ENCODE measurements around the gene CHRDL2. TPM values are rescaled to one million over a fixed set of nuclear protein-coding genes. Genes with fewer than 3 reads are reported as not detected.

CHRDL2 gene
- total and polyA plus RNA-seq, 8 donors, result 0.92 to 38.4 (median 7.2) TPM; not detected in 1

GRCh38 chr11:74736031-74736430, 4.8 kb upstream of the CHRDL2 start:
- Histone ChIP-seq H3K27me3 (peaks cover 0 to 27% (median 15%) of the 10 kb centered on the region in 3 donors), H3K4me3 (no peak overlapping the region), H3K4me1 (peaks cover 0 to 17% (median 11%) of the 10 kb centered on the region in 4 donors), H3K36me3 (no peaks in the 10 kb centered on the region), H3K27ac (no peak overlapping the region), H3K9me3 (no peaks in the 10 kb centered on the region)
- TF ChIP-seq POLR2AphosphoS5 (IDR thresholded peaks at IDR 0.05), result no peak
- no peak for TF ChIP-seq CTCF (IDR thresholded peaks at IDR 0.05)
- no peak for TF ChIP-seq POLR2A (IDR thresholded peaks at IDR 0.05)
- no peak for TF ChIP-seq EP300 (IDR thresholded peaks at IDR 0.05)
- WGBS, 5 donors, result 81 to 90% (median 89%) methylated on average over 2 of the region's 2 CpGs
- no peak for DNase-seq
- intact Hi-C loops (cut with DNase I; ENCODE audit: low total_unique reads), result loop anchor here (10.0 kb wide), 1 partner anchor 121 kb away; no protein-coding TSS in a partner anchor

- Histone ChIP-seq H3K9me3 (no peaks in the 10 kb centered on the region), H3K4me1 (peaks cover 0 to 23% (median 14%) of the 10 kb centered on the region in 4 donors), H3K27ac (no peak overlapping the region), H3K27me3 (peaks cover 0 to 33% (median 21%) of the 10 kb centered on the region in 3 donors), H3K4me3 (no peak overlapping the region), H3K36me3 (no peaks in the 10 kb centered on the region)
- no peak for DNase-seq
- WGBS, 5 donors, result 87 to 91% (median 90%) methylated on average over 6 of the region's 6 CpGs
- TF ChIP-seq CTCF (IDR thresholded peaks at IDR 0.05), result no peak
- no peak for TF ChIP-seq POLR2A (IDR thresholded peaks at IDR 0.05)
- no peak for TF ChIP-seq EP300 (IDR thresholded peaks at IDR 0.05)
- no peak for TF ChIP-seq POLR2AphosphoS5 (IDR thresholded peaks at IDR 0.05)
- intact Hi-C loops (cut with DNase I; ENCODE audit: low total_unique reads), result loop anchor here (10.0 kb wide), 1 partner anchor 121 kb away; no protein-coding TSS in a partner anchor
Measured at GRCh38 chr11:74735365-74735928, 4.2 kb upstream of the CHRDL2 start.

GRCh38 chr11:74734559-74734925, 3.3 kb upstream of the CHRDL2 start:
- no peaks in the 10 kb centered on the region for H3K36me3 ChIP-seq
- no peak overlapping the region for H3K27ac ChIP-seq
- intact Hi-C loops (cut with DNase I; ENCODE audit: low total_unique reads), result loop anchor here (10.0 kb wide), 1 partner anchor 120 kb away; no protein-coding TSS in a partner anchor
- H3K4me1 ChIP-seq, result peaks cover 0 to 24% (median 13%) of the 10 kb centered on the region in 4 donors
- H3K4me3 ChIP-seq, result no peak overlapping the region
- 18 to 90% (median 60%) methylated on average over 1 of the region's 1 CpG for WGBS, 5 donors
- H3K27me3 ChIP-seq, result peaks cover 0 to 42% (median 22%) of the 10 kb centered on the region in 3 donors
- H3K9me3 ChIP-seq, result no peaks in the 10 kb centered on the region
- peak in 1 of 2 donors; percentile 41 for DNase-seq
- TF ChIP-seq EP300 (IDR thresholded peaks at IDR 0.05) (no peak), POLR2AphosphoS5 (IDR thresholded peaks at IDR 0.05) (no peak), POLR2A (IDR thresholded peaks at IDR 0.05) (no peak), CTCF (IDR thresholded peaks at IDR 0.05) (no peak)

GRCh38 chr11:74730571-74731260, 510 bp downstream of the CHRDL2 start:
- Histone ChIP-seq H3K4me1 (peaks cover 5 to 36% (median 20%) of the 10 kb centered on the region in 4 donors), H3K27me3 (peaks cover 0 to 51% (median 22%) of the 10 kb centered on the region in 3 donors), H3K36me3 (no peaks in the 10 kb centered on the region), H3K27ac (peak overlapping the region in 3 of 5 donors; percentile 12 to 76 (median 13)), H3K9me3 (no peaks in the 10 kb centered on the region), H3K4me3 (peak overlapping the region in 3 of 4 donors; percentile 36 to 46 (median 43))
- DNase-seq, result no peak
- intact Hi-C loops (cut with DNase I; ENCODE audit: low total_unique reads), result loop anchor here (10.0 kb wide), 1 partner anchor 116 kb away; no protein-coding TSS in a partner anchor
- 5 to 7% (median 6%) methylated on average over 36 to 40 of the region's 40 CpGs for WGBS, 5 donors
- TF ChIP-seq POLR2A (IDR thresholded peaks at IDR 0.05) (no peak), POLR2AphosphoS5 (IDR thresholded peaks at IDR 0.05) (no peak), CTCF (IDR thresholded peaks at IDR 0.05) (no peak), EP300 (IDR thresholded peaks at IDR 0.05) (no peak)
